G401.6 (cell line): ENCODE data around the gene CREB1.
A peak's percentile ranks its signal among the peaks of the same experiment; 100 is the strongest.

Experiments
- FAIRE-seq: peaks from 2 replicates; lab custom pipeline; 2012; peaks lifted over from hg19 to GRCh38; lab: Jason Lieb, UNC

The CREB1 gene

DNA sequence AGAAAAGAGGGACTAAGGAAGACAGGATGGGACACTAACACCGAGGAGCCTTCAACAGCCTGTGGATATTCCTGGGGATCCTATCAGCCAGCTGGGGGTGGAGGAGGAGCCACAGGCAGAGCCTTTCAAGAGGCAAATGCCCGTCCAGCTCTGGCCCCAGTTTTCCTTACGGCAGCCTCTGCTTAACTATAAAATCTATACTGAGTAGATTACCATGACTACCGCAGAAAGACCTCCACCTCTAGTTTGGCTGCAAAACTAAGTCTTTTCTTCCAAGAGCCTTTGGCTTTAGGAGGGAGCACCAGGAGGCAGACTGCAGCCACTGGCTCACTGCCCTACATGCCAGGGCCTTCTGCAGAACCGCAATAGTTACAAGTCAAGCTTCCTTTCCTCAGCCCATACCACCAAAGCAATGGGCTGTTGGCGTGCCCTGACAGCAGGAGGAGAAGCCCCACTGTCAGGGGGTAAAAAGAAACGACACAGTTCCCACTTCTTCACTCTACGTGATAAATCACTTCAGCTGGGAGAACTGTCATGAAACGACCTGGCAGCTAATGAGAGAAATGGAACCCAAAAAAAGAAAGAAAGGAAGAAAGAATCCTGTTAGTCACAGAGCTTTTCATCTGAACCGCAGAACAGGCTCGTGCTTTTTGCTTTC is 25.1 kb upstream of the CREB1 start:
- FAIRE-seq, result no peak

DNA sequence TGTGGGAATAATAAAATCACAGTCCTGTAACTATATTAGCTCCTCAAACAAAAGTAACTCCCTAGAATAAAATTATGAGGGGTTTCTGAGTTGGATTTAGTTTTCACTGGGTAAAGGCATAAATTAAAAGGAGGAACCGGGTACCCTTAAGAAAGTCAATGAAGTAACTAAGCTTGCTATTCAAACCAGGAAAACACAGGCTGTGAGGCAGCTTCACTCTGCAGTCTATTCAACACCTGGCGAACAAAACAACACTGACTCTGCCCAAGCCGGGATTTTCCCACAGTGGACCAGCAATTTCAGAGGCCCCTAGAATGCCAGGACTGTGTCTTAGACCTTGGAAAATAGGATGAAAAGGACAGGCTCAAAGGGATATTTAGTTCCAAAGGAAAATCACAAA is 24.6 kb upstream of the CREB1 start:
- FAIRE-seq, result no peak

DNA sequence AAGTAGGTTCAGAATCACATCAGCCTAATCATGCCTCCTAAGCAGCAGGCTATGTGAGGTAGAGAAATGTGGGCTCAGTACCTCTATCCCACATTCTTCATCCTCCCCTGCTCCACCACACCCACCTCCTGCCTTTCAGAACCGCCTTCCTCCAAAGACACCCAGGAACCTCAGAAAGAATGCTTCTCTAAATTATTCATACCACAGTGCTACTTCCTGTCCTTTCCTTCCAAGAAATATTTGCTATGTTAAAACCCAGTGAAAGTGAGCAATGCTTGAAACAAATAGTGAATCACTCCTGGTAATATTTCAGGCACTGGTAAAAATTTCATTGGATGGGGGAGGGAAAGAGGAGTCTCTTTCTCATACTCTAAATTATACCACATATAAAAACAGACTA is 24.0 kb upstream of the CREB1 start:
- no peak for FAIRE-seq

DNA sequence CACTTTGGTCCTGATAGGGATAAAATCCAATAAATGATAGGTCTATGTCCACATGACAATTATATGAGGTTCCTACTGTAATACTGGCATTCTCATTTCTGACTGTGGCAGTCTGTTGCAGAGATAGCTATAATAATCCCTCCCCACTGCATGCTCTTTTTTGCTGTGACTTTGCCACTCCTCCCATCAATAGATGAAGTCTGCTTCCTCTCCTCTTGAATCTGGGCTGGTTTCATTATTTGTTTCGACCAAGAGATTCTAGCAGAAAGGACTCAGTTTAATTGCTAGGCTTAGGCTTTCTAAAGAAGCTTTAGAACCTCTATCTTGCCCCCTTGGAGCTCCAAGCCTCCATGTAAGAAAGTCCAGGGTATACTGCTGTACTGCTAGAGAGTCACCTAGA is 23.3 kb upstream of the CREB1 start:
- FAIRE-seq, result no peak

DNA sequence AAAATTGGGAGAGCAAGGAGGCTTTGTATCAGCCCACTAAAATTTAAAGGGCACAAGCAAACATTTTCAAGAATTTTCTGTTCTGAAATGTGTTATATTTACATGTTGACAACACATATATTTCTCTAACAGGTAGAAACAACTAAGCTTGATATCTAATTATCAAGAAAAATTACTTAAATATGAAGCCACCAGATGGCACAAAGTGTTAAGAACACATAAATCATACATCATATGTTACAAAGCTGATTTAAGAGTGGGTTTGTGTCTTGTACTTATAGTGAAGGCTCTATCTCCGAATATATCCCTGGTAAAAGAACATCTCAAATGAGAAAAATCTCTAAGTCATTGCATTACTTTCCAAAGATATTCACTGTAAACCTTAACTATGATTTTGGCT is 19.6 kb upstream of the CREB1 start:
- no peak for FAIRE-seq

DNA sequence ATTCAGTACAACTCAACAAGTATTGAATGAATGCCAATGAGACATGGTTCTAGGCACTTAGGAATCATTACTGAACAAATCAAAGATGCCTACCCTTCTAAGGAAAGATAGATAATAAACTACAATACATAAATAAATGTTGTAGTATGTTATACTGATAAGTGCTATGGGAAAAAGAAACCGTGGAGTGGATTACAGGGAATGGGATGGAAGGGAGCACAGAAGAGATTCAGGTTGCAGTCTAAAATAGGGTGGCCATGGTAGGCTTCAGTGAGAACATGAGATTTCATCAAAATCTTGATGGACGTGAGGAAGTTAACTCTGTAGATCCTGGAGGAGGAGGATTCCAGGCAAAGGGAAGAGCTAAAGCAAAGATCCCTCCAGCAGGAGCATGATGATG is 17.9 kb upstream of the CREB1 start:
- no peak for FAIRE-seq

DNA sequence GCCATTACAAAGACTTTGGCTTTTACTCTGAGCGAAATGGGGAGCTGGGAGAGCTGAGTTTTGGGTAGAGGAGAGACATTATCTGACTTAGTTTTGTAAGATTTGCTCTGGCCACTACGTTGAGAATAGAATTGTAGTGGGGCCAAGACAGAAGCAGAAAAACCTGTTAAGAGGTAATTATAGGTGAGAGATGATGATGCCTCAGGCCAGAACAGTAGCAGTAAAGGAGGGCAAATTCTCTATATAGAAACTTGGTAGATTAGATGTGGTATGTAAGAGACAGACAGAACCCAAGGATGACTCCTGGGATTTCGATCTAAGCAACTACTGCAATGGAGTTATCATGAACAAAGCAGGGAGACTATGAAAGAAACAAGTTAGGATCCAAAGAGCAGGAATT is 17.4 kb upstream of the CREB1 start:
- no peak for FAIRE-seq

DNA sequence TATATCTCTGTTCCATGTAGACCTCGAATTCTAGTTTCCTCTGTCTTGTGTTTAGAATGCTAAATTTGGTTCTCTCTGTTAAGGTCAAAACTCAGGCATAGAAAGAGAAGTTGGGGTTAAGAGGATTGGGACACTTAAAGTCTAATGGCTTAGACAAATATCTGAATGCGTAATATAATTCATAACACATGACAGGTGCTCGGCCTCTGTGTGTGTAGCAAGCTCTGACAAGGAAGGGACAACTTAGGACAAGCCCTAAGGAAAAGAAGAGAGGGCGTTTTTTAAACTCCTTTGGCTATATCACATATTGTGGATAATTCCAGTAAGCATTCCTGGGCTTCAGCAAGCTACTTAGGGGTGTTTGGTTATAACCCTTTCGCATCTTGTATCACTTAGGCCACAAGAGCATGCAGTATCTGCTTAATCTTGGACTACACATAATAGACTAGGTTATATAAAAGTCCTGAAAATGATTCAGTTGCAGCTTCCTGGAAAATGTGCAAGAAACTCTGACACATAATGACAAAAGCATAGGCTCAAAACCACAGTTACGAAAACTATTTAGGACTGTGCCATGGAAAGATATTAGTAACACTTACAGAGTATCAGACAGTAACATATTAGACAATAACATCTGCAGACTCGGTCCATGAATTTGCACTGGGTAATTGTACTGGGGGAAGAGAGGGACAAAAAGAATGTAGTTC is 16.1 kb upstream of the CREB1 start:
- FAIRE-seq, result no peak

DNA sequence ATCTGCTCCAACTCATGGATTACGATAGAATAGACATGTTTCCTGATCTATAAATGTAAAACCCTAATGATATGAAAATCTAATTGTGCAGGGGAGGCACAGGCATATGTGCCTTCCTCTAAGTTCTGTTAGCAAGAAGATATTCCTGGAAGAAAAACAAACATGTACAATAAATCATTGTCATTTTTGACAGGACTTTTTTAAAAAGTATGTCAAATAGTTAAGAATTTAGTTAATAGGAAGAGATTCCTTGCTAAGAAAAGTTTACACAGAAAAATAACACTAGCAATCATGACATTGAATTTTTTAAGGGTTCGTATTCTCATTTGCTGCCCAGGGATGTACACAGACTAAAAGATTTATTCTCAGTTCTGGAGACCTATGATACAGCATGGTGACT is 15.3 kb upstream of the CREB1 start:
- FAIRE-seq, result no peak

DNA sequence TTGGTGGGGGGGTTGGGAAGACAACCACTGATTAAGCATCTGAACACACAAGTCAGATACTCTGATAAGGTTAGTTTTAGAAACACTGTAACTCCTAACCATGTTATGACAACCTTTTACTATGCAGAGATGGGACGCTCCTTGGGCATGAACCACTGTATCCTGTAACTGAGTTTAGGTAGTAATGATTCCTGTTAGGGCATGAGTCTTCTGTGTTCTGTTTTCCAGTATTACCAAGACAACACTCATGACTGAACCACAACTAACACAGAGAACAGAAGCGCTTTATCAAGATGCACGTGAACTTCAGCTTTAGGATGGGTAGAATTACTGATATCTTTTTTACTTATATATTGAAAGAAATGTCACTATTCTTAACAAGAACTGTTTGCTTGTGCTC is 14.1 kb upstream of the CREB1 start:
- FAIRE-seq, result no peak

DNA sequence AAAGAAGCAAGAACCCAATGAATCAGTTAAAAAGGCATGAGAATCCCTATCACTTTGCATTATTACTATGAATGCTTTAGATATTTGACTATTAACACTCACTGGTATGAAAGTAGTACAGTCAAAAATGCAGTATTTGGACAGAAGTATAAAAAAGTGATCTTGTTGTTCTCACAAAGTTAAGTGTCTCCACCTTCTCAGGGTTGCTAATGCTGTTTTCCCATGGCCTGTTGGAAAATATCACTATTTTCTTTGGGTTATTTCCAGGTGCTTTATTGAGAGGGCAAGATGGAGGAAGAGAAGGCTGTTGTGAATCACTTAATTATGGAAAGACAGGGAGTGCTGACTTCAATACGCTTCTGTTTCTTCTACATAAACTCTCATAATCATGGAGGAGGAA is 13.6 kb upstream of the CREB1 start:
- no peak for FAIRE-seq

DNA sequence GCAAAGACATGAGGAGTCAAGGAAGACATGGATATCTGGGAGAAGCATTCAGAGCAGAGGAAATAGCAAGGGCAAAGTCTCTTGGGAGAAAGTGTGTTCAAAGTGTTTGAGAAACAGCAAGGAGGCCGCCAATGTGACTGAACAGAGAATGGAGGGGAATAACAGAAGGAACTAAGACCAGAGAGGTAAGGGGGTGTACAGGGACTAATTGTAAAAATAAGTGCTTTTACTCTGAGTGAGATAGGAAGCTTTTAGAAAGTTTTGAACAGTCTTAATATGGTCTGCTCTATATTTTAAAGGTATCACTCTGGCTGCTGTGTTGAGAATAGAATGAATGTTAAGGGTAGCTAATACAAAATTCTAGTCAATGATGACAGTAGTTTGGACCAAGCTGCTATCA is 6.8 kb upstream of the CREB1 start:
- no peak for FAIRE-seq

DNA sequence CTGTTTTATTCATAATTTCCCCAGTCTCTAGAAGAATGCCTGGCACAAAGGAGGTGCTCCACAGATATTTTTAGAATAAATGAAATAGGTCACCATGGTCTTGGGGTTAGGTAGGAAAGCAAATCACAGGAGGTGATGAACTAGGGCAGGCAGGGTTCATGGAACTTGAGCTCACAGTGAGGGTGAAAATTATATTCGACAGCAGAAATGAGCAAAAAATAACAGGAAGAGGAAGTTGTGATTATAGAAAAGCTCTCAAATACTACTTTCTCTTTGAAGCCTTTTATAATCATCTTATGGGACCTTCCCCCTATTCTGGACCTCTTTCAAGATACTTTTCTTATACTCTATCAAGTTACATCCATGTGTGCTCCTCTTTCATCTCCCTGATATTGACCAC is 4.5 kb upstream of the CREB1 start:
- no peak for FAIRE-seq

DNA sequence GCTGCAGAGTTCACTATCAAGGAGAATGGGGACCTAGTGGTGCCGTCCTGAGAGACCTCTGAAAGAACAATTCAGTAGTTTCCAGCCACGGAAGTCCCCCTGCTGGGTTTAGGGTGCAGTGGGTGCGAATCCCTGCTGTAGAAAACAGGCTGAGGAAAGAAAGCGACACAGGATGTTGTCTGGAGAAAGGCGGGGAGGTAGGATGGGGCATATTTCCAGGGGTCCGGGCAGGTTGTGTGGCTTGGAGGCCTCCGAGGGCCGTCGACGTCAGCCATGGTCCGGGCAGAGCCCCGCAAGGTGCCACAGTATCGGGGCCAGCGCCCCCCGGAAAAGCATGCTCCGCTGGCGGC is 807 bp upstream of the CREB1 start:
- no peak for FAIRE-seq

DNA sequence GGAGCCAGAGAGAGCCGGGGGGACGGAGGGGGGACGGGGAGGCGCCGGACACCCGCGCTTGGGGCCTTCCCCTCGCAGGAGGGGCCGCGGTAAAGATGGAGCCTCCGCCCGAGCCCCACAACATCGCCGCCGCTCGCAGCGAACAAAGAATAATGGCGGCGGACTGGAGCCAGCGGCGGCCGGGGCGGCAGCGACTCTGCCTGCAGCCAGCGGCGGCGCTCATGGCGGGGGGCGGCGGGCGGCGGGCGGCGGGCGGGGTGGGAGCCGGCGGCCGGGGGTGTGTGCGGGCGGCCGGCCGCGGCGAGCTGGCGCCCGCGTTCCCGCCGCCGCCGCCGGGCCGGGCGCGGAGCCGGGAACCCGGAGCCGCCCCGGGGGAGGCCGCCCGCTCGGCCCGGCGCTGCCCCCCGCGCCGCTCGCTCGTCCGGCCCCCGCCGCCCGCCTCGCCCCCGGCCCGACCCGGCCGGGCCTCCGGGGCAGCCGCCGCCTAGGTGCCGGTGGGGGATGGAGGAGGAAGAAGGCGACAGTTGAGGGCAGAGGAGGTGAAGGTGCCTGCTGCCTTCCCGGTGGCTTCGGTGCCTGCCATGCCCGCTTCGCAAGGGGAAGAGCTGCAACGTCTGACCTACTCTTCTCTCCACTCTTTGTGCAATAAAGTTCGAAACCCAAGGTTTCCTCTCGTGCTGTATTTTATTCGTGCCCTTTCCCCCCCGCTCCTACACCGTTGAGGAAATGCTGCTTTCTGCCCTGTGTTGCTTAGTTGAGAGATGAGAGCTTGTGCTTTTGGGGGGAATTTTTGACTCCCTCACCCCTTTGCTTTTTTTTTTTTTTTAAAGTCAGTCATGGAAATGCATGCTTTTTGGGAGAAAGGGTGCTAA is 634 bp downstream of the CREB1 start:
- no peak for FAIRE-seq

DNA sequence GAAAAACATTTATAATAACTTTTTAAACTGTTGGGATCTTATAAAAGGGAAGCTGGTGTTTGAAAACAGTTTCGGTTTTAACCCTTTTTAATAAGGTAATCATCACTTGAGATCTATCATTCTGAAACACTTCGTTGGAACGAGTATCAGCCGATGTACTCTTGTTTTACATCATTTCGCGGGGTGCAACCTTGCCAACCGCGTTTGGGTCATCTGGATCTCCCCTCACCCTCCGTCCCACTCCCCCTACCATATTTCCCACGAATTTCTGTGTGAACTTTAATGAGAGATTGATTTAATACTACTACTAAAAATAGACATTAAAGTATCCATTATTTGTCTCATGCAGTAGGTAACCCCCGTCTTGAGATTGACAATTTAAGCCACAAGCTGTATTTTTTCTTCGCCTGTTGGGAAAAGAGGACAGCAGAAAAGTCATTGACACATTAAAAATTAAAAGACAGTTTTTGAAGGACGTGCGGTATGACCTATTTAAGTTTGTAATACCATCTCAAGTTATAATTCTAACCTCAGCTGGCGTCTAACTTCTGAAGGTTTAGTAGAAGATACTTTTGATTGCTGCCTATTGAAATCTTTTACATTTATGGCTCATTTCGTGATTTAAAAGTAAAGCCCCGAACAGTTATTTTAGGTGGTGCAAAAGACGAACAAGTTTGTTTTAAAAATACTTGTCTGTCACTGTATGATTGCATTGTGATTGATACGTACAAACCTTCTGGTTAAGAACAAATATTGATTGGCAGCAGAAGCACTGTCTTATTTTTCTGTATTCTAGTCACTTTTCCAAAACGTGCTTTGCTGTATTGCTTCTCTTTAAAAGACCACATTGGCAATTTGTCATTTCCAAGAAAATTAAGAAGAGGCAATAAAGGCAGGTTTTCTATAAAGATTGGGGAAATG is 1.5 kb downstream of the CREB1 start:
- FAIRE-seq, result no peak

DNA sequence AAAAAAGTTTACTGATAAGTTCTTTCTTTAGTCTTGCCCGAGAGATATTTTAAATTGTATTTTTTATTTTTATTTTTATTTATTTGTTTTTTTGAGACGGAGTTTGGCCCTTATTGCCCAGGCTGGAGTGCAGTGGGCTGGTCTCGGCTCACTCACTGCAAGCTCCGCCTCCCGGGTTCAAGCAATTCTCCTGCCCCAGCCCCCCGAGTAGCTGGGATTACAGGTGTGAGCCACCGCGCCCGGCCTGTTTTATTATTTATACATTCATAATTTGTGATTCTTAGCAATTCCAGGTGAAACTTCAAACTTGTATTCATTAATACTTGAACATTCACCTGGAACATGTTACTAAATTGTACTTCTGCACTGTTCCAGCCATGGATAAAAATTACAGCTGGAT is 2.9 kb downstream of the CREB1 start:
- no peak for FAIRE-seq

DNA sequence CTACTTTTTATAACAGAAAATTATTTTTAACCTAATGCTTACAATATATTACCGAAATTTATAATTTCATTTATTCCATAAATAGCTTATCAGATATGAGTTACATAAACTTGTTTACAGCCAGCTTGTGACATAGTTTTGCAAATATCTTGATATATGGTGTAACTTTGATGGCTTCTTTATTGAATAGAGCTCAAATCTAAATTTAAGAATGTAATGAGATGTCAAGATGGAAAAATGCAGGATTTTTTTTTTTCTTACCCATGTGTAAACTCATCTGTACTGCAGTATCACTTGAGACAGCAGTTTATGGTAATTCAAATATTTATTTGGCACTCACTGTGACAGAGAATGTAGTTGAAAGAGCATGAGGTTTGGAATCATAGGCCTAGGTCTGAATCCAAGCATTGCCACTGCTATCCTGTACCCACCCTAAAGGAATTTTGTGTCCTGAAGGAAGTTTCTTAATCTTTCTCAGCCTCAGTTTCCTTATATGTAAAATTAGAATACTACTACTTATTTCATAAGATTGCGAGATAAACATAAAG is 3.8 kb downstream of the CREB1 start:
- FAIRE-seq, result peak; percentile 67

DNA sequence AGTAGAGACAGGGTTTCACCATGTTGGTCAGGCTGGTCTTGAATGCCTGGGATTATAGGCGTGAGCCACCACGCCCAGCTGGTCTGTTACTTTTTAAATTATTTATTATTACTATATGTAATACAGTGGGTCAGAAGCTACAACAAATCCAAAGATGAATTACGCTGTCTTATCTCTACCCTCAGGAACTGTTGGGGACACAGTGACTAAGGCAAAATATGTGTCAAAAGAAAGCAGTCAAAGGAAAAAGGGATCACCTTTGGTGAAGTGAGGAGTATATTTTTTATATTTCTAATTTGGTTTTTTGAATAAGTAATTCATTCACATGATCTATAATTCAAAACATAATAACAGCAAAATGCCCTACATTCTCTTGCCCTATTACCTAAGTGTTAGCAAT is 4.7 kb downstream of the CREB1 start:
- FAIRE-seq, result no peak

DNA sequence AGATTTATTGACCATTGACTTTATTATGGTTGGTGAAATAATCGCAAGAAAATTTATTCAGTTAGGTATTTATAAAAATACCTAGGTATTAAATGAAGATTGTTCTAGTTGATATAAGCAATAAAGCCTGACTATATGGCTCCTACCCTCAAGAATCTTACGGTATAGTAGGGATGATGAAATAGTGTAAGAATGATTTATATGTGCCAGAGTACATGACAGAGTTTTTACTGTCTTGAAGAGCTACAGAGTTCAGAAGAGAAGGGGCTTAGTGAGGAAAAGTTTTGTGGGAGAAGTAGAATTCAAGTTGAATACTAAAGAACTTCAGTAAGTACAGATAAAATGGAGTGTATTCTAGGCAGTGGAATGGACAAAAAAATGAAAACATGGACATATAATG is 9.7 kb downstream of the CREB1 start:
- no peak for FAIRE-seq

DNA sequence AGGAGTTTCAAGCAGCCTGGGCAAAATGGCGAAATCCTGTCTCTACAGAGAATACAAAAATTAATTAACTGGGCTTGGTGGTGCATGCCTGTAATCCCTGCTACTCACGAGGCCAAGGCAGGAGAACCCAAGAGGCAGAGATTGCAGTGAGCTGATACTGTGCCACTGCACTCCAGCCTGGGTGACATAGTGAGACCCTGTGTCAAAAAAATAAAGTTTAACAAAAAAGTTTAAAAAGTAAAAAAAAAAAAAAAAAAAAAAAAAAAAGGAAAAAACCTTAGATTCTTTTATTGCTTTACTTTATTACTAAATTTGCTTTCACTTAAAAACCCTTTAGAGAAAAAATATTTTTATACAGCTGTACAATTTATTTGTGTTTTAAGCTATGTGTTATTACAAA is 10.7 kb downstream of the CREB1 start:
- FAIRE-seq, result peak; percentile 65

DNA sequence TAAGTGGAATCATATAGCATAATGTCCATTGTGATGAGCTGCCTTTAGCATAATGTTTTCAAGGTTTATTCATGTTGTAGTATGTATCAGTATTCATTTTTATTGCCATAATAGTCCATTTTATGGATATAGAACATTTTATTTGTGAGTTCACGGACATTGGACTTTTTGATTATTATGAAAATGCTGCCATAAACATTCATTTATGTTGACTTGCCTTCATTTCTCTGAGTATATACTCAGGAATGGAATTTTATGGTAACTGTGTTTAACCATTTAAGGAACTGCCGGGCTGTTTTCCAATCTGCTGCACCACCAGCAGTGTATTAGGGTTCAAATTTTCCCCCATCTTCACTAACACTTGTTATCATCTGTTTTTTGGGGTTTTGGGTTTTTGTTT is 12.2 kb downstream of the CREB1 start:
- no peak for FAIRE-seq
